ENCODE measurements around the gene SEMA3B.
A peak's percentile ranks its signal among the peaks of the same experiment; 100 is the strongest.

SEMA3B gene

DNA sequence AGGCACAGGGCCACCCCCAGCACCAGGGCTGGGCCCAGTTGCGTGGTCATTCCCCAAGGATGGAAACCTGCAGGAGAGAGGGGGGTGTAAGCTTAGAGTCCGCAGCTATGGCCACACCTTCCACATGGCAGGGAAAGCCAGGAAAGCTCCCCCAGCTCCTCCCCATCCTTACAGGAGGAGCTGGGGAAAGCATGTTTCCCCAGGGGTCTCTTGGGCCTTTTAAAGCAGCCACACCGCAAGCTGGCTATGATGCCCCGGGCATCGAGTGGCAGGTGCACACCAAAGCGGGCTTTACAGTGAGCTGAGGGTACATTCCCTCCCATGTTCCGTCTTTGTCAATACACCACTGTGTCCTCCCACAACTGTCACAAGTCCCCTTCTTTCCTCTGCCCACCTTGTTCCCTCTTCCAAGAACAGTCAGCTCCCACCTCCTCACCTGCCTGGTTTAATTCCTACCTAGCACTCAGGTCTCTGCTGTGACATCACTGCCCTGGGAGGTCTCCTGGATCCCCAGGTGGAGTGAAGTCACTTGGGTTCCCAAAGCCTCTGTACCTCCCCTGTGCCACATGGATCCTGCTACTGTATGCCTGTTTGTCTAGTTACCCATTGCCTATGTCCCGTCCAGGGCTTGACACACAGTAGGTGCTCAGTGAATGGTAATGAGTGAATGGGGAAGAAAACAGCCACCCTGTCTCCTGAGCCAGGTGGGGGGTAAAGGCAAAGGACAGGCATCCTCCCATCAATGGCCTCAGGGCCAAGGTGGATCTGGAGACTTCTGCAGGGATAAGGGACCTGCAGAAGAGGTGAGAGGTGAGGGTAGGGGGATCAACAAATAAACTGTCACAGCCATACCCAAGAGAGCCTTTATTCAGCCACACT, 26.8 kb downstream of the SEMA3B start:
- Histone ChIP-seq H3K27me3 (ENCODE audit: insufficient read depth, low read length) (no peaks in the 10 kb centered on the region), H3K4me3 (ENCODE audit: low read depth, low read length) (no peak overlapping the region), H3K36me3 (ENCODE audit: insufficient read depth, low read length) (no peaks in the 10 kb centered on the region), H2AFZ (ENCODE audit: low read length, unreplicated experiment) (no peak overlapping the region), H3K79me2 (ENCODE audit: control insufficient read depth, insufficient read depth, low read length, unreplicated experiment) (peaks cover 17% of the 10 kb centered on the region), H3K4me1 (ENCODE audit: control insufficient read depth, insufficient read depth, low read length, unreplicated experiment) (peaks cover 20% of the 10 kb centered on the region), H3K27ac (ENCODE audit: low read depth, low read length) (no peak overlapping the region)

DNA sequence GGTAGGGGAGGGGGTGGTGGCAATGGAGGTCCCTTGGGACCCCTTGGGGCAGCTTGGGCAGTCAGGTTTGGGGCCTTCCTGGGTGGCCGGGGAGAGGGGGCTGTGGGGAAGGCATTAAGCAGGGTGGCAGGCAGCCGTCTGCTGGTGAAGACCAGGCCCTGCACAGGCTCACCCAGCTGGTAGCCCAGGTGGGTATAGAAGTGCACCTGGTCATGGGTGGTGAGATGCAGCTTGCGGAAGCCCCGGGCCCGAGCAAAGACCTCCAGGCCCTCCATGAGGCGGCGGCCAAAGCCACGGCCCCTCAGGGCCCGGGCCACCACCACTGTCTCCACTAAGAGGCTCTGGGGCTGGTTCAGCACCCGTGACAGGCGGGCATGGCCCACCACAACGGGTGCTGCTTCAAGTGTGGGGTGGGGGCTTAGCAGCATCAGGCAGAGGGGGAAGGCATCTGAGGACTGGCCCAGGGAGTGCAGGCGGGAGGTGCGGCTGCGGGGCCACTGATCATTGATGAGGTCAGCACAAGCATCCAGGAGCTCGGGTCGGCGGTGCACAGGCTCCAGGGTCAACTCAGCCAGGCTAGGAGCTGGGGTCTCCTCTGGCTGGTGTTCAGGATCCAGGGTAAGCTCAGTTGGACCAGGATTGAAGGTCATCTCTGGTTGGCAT, 27.9 kb downstream of the SEMA3B start:
- no peak overlapping the region for H3K27ac ChIP-seq (ENCODE audit: low read depth, low read length)
- H3K36me3 ChIP-seq (ENCODE audit: insufficient read depth, low read length), result no peaks in the 10 kb centered on the region
- H3K4me3 ChIP-seq (ENCODE audit: low read depth, low read length), result no peak overlapping the region; the same call in 1 of the 2 replicates
- H3K27me3 ChIP-seq (ENCODE audit: insufficient read depth, low read length), result no peaks in the 10 kb centered on the region
- H2AFZ ChIP-seq (ENCODE audit: low read length, unreplicated experiment), result no peak overlapping the region
- peaks cover 20% of the 10 kb centered on the region for H3K4me1 ChIP-seq (ENCODE audit: control insufficient read depth, insufficient read depth, low read length, unreplicated experiment)
- peaks cover 6% of the 10 kb centered on the region for H3K79me2 ChIP-seq (ENCODE audit: control insufficient read depth, insufficient read depth, low read length, unreplicated experiment)

DNA sequence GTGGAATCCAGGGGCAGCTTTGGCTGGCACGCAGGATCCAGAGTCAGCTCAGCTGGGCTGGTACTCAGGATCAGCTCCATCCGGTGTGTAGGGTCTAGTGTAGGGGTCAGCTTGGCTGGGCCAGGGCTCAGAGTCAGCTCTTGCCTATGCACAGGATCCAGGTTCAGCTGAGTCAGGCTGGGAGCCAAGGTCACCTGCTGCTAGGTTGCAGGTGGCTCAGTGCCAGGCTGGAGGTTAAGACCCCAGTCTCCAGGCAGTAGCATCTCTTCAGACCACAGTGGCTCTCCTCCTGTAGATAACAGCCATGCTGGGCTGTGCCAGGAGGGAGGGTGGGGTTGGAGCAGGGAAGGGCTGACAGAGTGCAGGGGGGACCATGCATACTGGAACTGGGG, 28.4 kb downstream of the SEMA3B start:
- Histone ChIP-seq H3K79me2 (ENCODE audit: control insufficient read depth, insufficient read depth, low read length, unreplicated experiment) (peaks cover 3% of the 10 kb centered on the region), H3K27me3 (ENCODE audit: insufficient read depth, low read length) (no peaks in the 10 kb centered on the region), H2AFZ (ENCODE audit: low read length, unreplicated experiment) (no peak overlapping the region), H3K27ac (ENCODE audit: low read depth, low read length) (no peak overlapping the region), H3K4me3 (ENCODE audit: low read depth, low read length) (no peak overlapping the region; the same call in 1 of the 2 replicates), H3K36me3 (ENCODE audit: insufficient read depth, low read length) (no peaks in the 10 kb centered on the region), H3K4me1 (ENCODE audit: control insufficient read depth, insufficient read depth, low read length, unreplicated experiment) (peaks cover 20% of the 10 kb centered on the region)

DNA sequence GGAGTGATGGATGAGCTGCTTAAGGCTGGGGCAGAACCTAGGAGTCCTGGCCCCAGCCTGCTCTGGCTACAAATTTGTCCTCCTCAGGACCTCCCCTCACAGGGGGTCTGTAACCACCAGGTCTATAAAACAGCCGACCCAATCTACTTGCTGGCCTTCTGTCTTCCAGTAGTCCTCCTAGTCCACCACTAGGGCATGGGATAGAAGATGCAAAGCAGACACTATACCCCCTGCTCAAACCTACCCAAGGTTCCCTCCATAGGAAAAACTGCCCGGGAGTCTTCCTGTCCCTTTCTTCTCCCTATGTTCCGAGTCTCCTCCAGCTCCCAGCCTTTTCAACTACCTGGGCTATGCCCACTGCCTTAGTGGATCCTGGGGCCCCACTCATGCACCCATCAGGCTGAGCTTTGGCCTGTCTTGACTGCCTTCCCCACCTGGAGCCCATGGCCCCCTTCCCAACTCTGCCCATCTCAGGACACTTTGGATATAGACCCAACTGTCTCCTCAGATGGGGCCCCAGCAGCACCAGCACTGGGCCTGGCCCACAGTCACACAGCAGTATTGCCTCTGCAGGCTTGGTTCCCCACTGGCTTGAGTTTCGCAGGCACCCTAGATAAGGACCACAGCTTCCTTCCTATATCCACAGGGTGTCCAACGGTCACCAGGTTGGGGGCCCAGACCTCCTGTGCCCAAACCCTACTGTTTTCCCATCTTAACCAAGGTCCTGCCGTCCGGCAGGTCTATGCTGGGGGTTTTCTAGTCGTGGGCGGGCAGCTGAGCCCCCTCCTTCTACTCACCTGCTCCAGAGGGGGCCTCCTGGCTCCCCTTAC, 29.2 kb downstream of the SEMA3B start:
- peaks cover 5% of the 10 kb centered on the region for H3K79me2 ChIP-seq (ENCODE audit: control insufficient read depth, insufficient read depth, low read length, unreplicated experiment)
- no peaks in the 10 kb centered on the region for H3K36me3 ChIP-seq (ENCODE audit: insufficient read depth, low read length)
- H3K27ac ChIP-seq (ENCODE audit: low read depth, low read length), result no peak overlapping the region
- H2AFZ ChIP-seq (ENCODE audit: low read length, unreplicated experiment), result no peak overlapping the region
- peaks cover 15% of the 10 kb centered on the region for H3K4me1 ChIP-seq (ENCODE audit: control insufficient read depth, insufficient read depth, low read length, unreplicated experiment)
- peak overlapping the region; percentile 90 for H3K4me3 ChIP-seq (ENCODE audit: low read depth, low read length)
- H3K27me3 ChIP-seq (ENCODE audit: insufficient read depth, low read length), result no peaks in the 10 kb centered on the region

DNA sequence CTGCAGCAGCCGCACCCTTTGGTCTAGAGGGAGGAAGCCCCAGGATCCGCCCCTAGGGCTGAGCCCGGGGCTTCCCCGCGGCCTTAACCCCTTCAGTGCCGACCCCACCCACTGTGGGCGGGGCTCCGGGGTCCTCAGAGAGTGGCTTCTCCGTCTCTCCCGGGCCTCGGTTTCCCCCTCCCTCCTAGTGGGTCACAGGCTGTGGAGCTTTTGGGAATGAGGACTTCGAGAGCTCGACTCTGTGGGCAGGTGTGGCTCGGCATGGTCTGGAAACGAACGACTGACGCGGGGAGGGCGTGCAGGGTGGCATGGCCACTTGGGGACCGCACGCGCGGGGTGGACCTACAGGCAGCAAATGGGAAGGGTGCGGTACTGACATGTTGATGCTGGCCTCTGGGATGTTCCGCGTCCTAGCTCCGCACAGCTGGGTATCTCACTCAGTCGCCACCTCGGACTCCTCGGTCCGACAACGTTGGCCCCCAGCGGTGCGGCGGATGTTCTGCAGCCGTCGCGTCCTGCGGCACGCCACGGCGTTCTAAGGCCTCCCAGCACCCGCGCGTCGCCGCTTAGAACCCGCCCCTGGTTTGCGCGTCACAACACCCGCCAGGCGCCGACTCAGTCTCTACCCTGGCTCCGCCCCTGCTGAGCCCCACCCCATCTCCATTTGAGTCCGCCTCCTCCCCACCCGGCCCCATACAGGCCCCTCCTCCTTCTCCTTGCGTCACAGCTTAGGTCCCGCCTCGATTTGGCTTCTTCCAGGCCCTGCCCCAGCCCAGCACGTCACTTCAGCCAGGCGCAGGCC, 30.1 kb downstream of the SEMA3B start, which contains the start of the genes HYAL3 and NAA80:
TSS of gene HYAL3 (minus strand) at position 570 of the 802 bp plus-strand sequence. CDS start 3,803 bp downstream, outside the sequence.
TSS of gene NAA80 (minus strand) at position 570 of the 802 bp plus-strand sequence. CDS start 1,942 bp downstream, outside the sequence.
- peak within 1 kb of the TSS; percentile 82 for H3K27ac ChIP-seq (ENCODE audit: low read depth, low read length)
- H3K4me3 ChIP-seq (ENCODE audit: low read depth, low read length), result peak within 1 kb of the TSS; percentile 90
- no peaks in the 10 kb centered on the region for H3K27me3 ChIP-seq (ENCODE audit: insufficient read depth, low read length)
- no peaks in the 10 kb centered on the region for H3K36me3 ChIP-seq (ENCODE audit: insufficient read depth, low read length)
- peak within 1 kb of the TSS; percentile 83 for H2AFZ ChIP-seq (ENCODE audit: low read length, unreplicated experiment)
- peaks cover 5% of the 10 kb centered on the region for H3K79me2 ChIP-seq (ENCODE audit: control insufficient read depth, insufficient read depth, low read length, unreplicated experiment)
- peaks cover 20% of the 10 kb centered on the region for H3K4me1 ChIP-seq (ENCODE audit: control insufficient read depth, insufficient read depth, low read length, unreplicated experiment)

DNA sequence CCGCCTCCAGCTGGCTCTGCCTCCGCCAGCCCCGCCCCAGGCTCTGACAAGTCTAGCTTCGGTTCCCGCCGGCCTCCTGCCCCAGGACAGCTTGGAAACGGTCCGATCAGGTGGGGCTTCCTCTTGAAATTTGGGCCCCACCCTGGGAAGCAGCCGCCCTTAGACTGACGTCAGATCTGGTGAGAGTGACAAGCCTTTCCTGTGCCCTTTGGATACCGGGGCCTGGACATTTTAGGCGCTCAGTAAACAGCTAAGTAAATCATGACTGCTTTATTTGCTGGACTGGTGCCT, 30.6 kb downstream of the SEMA3B start:
- Histone ChIP-seq H3K27ac (ENCODE audit: low read depth, low read length) (peak overlapping the region; percentile 82), H3K4me3 (ENCODE audit: low read depth, low read length) (peak overlapping the region; percentile 76), H3K27me3 (ENCODE audit: insufficient read depth, low read length) (no peaks in the 10 kb centered on the region), H3K79me2 (ENCODE audit: control insufficient read depth, insufficient read depth, low read length, unreplicated experiment) (peaks cover 5% of the 10 kb centered on the region), H3K36me3 (ENCODE audit: insufficient read depth, low read length) (no peaks in the 10 kb centered on the region), H3K4me1 (ENCODE audit: control insufficient read depth, insufficient read depth, low read length, unreplicated experiment) (peaks cover 20% of the 10 kb centered on the region), H2AFZ (ENCODE audit: low read length, unreplicated experiment) (peak overlapping the region; percentile 40)

DNA sequence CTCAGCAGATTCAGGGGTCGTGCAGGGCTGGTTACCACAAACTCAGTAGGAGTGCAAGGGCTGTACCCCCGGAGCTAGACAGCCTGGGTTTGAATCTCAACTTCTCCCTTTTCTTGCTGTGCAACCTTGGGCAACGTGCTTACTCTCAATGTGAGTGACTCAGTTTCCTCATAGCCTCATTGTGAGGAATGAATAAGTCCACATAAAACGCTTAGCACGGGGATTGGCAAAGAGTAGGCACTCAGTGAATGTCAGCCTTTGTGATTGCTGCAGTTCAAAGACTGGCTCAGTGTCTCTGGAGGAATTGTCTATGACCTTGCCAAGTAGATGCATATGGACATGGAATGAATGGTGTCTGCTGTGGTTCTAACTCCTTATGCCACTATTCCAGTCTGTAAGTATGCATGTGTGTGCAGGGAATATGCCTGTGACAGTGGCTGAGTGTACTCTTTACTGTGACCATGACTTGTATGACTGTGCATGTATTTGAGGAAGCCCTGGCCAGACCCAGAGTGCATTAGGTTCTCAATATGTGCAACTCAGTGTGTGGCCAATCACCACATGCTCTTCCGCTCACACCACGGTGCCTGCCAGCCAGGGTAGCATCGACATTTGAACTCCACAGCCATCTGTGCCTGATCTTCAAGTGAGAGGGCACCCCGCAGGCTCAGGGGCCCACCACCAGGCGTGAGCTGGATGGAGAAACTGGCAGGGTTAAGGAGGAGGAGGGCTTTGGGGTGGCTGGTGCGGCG, 31.2 kb downstream of the SEMA3B start:
- Histone ChIP-seq H3K27me3 (ENCODE audit: insufficient read depth, low read length) (no peaks in the 10 kb centered on the region), H3K79me2 (ENCODE audit: control insufficient read depth, insufficient read depth, low read length, unreplicated experiment) (peaks cover 5% of the 10 kb centered on the region), H3K27ac (ENCODE audit: low read depth, low read length) (peak overlapping the region; percentile 82), H3K4me1 (ENCODE audit: control insufficient read depth, insufficient read depth, low read length, unreplicated experiment) (peaks cover 20% of the 10 kb centered on the region), H3K4me3 (ENCODE audit: low read depth, low read length) (peak overlapping the region; percentile 76), H3K36me3 (ENCODE audit: insufficient read depth, low read length) (no peaks in the 10 kb centered on the region), H2AFZ (ENCODE audit: low read length, unreplicated experiment) (peak overlapping the region; percentile 40)

DNA sequence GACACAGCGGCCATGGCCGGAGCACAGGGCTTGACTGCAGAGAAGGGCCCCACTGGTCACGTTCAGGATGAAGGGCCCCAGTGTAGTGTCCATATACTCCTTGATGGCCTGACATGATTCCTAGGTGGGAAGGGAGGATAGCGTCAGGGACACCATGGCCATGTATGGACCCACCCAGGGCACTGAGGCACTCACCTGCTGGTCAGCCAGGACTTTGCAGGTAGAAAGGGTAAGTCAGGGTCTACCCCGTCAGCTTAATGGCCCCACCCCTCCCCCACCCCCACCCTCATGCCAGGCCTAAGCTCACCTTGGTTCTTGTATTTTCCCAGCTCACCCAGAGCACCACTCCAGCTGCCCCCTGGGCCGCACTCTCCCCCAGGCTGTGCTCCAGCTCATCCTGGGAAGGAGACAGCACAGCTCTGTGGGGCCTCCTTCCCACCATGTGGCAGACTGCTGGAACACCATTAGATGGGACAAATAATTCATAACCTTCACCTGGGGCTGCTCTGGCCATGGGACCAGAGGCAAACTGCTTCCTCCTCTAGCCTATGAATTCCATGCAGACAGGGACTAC, 31.8 kb downstream of the SEMA3B start:
- peaks cover 20% of the 10 kb centered on the region for H3K4me1 ChIP-seq (ENCODE audit: control insufficient read depth, insufficient read depth, low read length, unreplicated experiment)
- no peaks in the 10 kb centered on the region for H3K36me3 ChIP-seq (ENCODE audit: insufficient read depth, low read length)
- H3K4me3 ChIP-seq (ENCODE audit: low read depth, low read length), result peak overlapping the region; percentile 76
- H3K79me2 ChIP-seq (ENCODE audit: control insufficient read depth, insufficient read depth, low read length, unreplicated experiment), result peaks cover 5% of the 10 kb centered on the region
- H3K27ac ChIP-seq (ENCODE audit: low read depth, low read length), result peak overlapping the region; percentile 82
- H3K27me3 ChIP-seq (ENCODE audit: insufficient read depth, low read length), result no peaks in the 10 kb centered on the region
- no peak overlapping the region for H2AFZ ChIP-seq (ENCODE audit: low read length, unreplicated experiment)
